Naive thymus-derived CD4-positive, alpha-beta T cell (primary cell): ENCODE measurements around the gene CD300E. TPM values are rescaled to one million over a fixed set of nuclear protein-coding genes. Genes with fewer than 3 reads are reported as not detected.

Experiments
- polyA plus RNA-seq, 2 donors: library from polyadenylated mRNA; unstranded; fragments of 300-500 nt; fragmentation: Illumina TruSeq; gene quantifications; one replicate each; pipeline ENCODE4 v1.2.3, GENCODE V29; 2021
- total RNA-seq, 6 experiments: library from RNA in 5 of 6; stranded (reverse) in 5 of 6; gene quantifications; 1 replicate in 5 of 6; 2 replicates in 1 of 6; pipeline ENCODE4 v1.2.3 and lab custom pipeline; 2021 to 2026

CD300E gene
- total and polyA plus RNA-seq, 7 experiments from 2014 or later, result 11.9 to 93.1 TPM; not detected in 5

Other genes starting within 250 kb of the CD300E start
- gene GPRC5C, start 191.7 kb downstream of the CD300E start, total RNA-seq, result 1 to 10 TPM in 1 of 5 experiments, under 1 TPM in 2, not detected in 2; 0.13 to 1.9 (median 0.29) TPM
- gene GPRC5C, start 191.7 kb downstream of the CD300E start, polyA plus RNA-seq, result not detected
- gene CD300A, start 157.1 kb downstream of the CD300E start, total RNA-seq, result 10 to 100 TPM in 2 of 5 experiments, 1 to 10 TPM in 3; 5.0 to 52.4 (median 6.8) TPM
- gene CD300A, start 157.1 kb downstream of the CD300E start, polyA plus RNA-seq, result 1 to 10 TPM; 5.8 to 9.5 TPM
- gene CD300LB, start 92.3 kb downstream of the CD300E start, total RNA-seq, result 10 to 100 TPM in 1 of 5 experiments, 1 to 10 TPM in 1, under 1 TPM in 2, not detected in 1; 0.27 to 23.9 (median 2.0) TPM
- not detected for gene CD300LB, start 92.3 kb downstream of the CD300E start, polyA plus RNA-seq
- 10 to 100 TPM in 1 of 5 experiments, 1 to 10 TPM in 1, under 1 TPM in 3; 0.22 to 20.5 (median 0.58) TPM for gene CD300C, start 77.6 kb downstream of the CD300E start, total RNA-seq
- not detected for gene CD300C, start 77.6 kb downstream of the CD300E start, polyA plus RNA-seq
- gene CD300H, start 56.2 kb downstream of the CD300E start, total RNA-seq, result 10 to 100 TPM in 1 of 5 experiments, under 1 TPM in 1, not detected in 3; 0.72 to 18.3 TPM
- not detected for gene CD300H, start 56.2 kb downstream of the CD300E start, polyA plus RNA-seq
- gene CD300LD, start 31.5 kb downstream of the CD300E start, total RNA-seq, result under 1 TPM in 1 of 5 experiments, not detected in 4; 0.39 TPM
- not detected for gene CD300LD, start 31.5 kb downstream of the CD300E start, polyA plus RNA-seq
- 10 to 100 TPM in 1 of 5 experiments, 1 to 10 TPM in 1, under 1 TPM in 2, not detected in 1; 0.46 to 41.0 (median 2.7) TPM for gene CD300LF, start 89.2 kb upstream of the CD300E start, total RNA-seq
- gene CD300LF, start 89.2 kb upstream of the CD300E start, polyA plus RNA-seq, result not detected
- gene RAB37, start 113.5 kb upstream of the CD300E start, total RNA-seq, result 10 to 100 TPM; 23.6 to 58.5 (median 34.4) TPM
- 10 to 100 TPM; 30.4 to 30.7 TPM for gene RAB37, start 113.5 kb upstream of the CD300E start, polyA plus RNA-seq
- gene NHERF1, start 124.9 kb upstream of the CD300E start, total RNA-seq, result 100 to 1,000 TPM in 4 of 5 experiments, 10 to 100 TPM in 1; 93.1 to 279 (median 156) TPM
- gene NHERF1, start 124.9 kb upstream of the CD300E start, polyA plus RNA-seq, result 100 to 1,000 TPM; 273 to 393 TPM
- 10 to 100 TPM; 41.4 to 78.8 (median 56.9) TPM for gene NAT9, start 152.6 kb upstream of the CD300E start, total RNA-seq
- gene NAT9, start 152.6 kb upstream of the CD300E start, polyA plus RNA-seq, result 10 to 100 TPM; 16.8 to 37.9 TPM
- gene GRIN2C, start 236.1 kb upstream of the CD300E start, total RNA-seq, result under 1 TPM in 2 of 5 experiments, not detected in 3; 0.12 to 0.15 TPM
- gene GRIN2C, start 236.1 kb upstream of the CD300E start, polyA plus RNA-seq, result not detected
- 10 to 100 TPM in 3 of 5 experiments, 1 to 10 TPM in 2; 4.7 to 39.5 (median 11.7) TPM for gene FDXR, start 249.3 kb upstream of the CD300E start, total RNA-seq
- 1 to 10 TPM; 5.4 to 6.4 TPM for gene FDXR, start 249.3 kb upstream of the CD300E start, polyA plus RNA-seq